Measurements from ENCODE around the gene SLC35G1. TPM values are rescaled to one million over a fixed set of nuclear protein-coding genes. Genes with fewer than 3 reads are reported as not detected.

The SLC35G1 gene
- total and polyA plus RNA-seq, 2 of the 13 experiments (the other 11 are each of a cell fraction or from before 2014, with no cell fraction given), result 2.5 to 4.5 TPM

DNA sequence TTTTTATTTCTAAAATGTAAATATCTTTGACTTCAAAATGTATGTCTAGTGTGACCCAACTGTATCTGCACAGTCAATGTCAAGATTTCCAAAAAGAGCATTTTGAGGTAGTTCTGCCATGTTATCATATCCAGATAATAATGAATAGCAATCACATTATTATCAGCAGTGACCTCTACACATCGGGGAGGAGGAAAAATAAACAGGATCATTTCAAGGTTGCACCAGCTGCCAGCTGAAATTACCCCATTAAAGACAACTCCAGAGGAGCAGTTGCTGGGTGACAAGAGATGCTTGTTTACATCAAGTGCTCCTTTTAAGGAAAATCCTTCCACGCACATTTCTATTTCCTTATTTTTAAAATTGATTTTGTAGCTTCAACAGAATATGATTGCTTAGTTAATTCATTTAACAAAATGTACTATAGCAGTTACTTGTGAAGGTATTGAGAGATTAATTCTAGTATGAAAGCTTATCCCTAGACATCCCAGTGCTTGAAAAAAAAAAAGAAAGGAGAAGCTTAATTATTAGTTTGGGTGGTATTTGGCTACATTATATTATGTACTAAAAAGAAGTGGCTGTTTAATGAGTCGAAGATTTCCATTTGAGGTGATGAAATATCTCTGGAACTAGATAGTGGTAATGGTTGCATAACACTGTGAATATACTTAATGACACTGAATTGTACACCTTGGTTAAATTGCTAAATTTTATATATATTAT is 19.3 kb upstream of the SLC35G1 start:
- H3K4me1 ChIP-seq (ENCODE audit: insufficient read depth, low read length), result no peaks in the 10 kb centered on the region
- in situ Hi-C loops (cut with HindIII; ENCODE audit: extremely low pct_ligation_motif_present, low pct_unique_long_range_greater_than_20kb) (no loop called here), intact Hi-C loops (cut with micrococcal nuclease; ENCODE audit: unreplicated experiment) (no loop called here)
- no peak overlapping the region for H3K4me3 ChIP-seq (replicated peaks in 1 of 3; ENCODE audit: insufficient read depth in 1 of 3, low read depth in 2 of 3, low read length in 3 of 3)
- no peak for TF ChIP-seq ZNF10 (CRISPR knock-in tag; IDR thresholded peaks at IDR 0.05; ENCODE audit: borderline replicate concordance, low read depth)
- no peak for TF ChIP-seq SRSF4 (IDR thresholded peaks at IDR 0.05; ENCODE audit: low read depth, low read length, poor library complexity, severe bottlenecking)
- TF ChIP-seq PHB2 (IDR thresholded peaks at IDR 0.05; ENCODE audit: partially characterized antibody), result no peak
- TF ChIP-seq MATR3 (CRISPR knock-in tag; IDR thresholded peaks at IDR 0.05), result no peak
- no peak for TF ChIP-seq POLR2A (IDR thresholded peaks at IDR 0.05; ENCODE audit: insufficient read depth in 1 of 2, low read depth in 2 of 2, low read length in 2 of 2)
- TF ChIP-seq STAG1 (CRISPR knock-in tag; IDR thresholded peaks at IDR 0.05), result no peak
- TF ChIP-seq, protein P1, sequence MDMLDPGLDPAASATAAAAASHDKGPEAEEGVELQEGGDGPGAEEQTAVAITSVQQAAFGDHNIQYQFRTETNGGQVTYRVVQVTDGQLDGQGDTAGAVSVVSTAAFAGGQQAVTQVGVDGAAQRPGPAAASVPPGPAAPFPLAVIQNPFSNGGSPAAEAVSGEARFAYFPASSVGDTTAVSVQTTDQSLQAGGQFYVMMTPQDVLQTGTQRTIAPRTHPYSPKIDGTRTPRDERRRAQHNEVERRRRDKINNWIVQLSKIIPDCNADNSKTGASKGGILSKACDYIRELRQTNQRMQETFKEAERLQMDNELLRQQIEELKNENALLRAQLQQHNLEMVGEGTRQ (IDR thresholded peaks at IDR 0.05; ENCODE audit: low read depth, low read length), result no peak
- TF ChIP-seq, protein P1 (CRISPR knock-in tag; IDR thresholded peaks at IDR 0.05; ENCODE audit: borderline replicate concordance), result no peak
- TF ChIP-seq ZNF737 (CRISPR knock-in tag; IDR thresholded peaks at IDR 0.05; ENCODE audit: borderline replicate concordance), result no peak
- no peak for TF ChIP-seq ZNF326 (CRISPR knock-in tag; IDR thresholded peaks at IDR 0.05; ENCODE audit: borderline replicate concordance)
- no peak for TF ChIP-seq ZNF660 (CRISPR knock-in tag; IDR thresholded peaks at IDR 0.05; ENCODE audit: borderline replicate concordance, low read depth)
- no peak for TF ChIP-seq ZNF34 (CRISPR knock-in tag; IDR thresholded peaks at IDR 0.05; ENCODE audit: borderline replicate concordance)
- no peak for TF ChIP-seq RCOR2 (CRISPR knock-in tag; IDR thresholded peaks at IDR 0.05)
- TF ChIP-seq TBP (CRISPR knock-in tag; IDR thresholded peaks at IDR 0.05), result no peak
- no peak for TF ChIP-seq KLF15 (CRISPR knock-in tag; IDR thresholded peaks at IDR 0.05; ENCODE audit: borderline replicate concordance)
- TF ChIP-seq, protein P2, sequence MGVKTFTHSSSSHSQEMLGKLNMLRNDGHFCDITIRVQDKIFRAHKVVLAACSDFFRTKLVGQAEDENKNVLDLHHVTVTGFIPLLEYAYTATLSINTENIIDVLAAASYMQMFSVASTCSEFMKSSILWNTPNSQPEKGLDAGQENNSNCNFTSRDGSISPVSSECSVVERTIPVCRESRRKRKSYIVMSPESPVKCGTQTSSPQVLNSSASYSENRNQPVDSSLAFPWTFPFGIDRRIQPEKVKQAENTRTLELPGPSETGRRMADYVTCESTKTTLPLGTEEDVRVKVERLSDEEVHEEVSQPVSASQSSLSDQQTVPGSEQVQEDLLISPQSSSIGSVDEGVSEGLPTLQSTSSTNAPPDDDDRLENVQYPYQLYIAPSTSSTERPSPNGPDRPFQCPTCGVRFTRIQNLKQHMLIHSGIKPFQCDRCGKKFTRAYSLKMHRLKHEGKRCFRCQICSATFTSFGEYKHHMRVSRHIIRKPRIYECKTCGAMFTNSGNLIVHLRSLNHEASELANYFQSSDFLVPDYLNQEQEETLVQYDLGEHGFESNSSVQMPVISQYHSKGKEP (CRISPR knock-in tag; IDR thresholded peaks at IDR 0.05), result no peak
- TF ChIP-seq TP53 (CRISPR knock-in tag; conservative IDR thresholded peaks at IDR 0.05), result no peak
- TF ChIP-seq NFRKB (IDR thresholded peaks at IDR 0.05), result no peak
- BruUV-seq (replicated peaks), result no TSS peak
- no peaks in the 10 kb centered on the region for H3K27me3 ChIP-seq (ENCODE audit: control insufficient read depth in 1 of 2, insufficient read depth in 2 of 2, low read length in 2 of 2)
- CTCF ChIA-PET (ENCODE audit: low intra/inter-chr PET ratio, low total read pairs), result no interaction called here
- H2AFZ ChIP-seq (ENCODE audit: low read length), result no peak overlapping the region
- no peaks in the 10 kb centered on the region for H3K36me3 ChIP-seq (replicated peaks in 1 of 2; ENCODE audit: control insufficient read depth in 1 of 2, insufficient read depth in 2 of 2, low read length in 2 of 2)
- H4K20me1 ChIP-seq (ENCODE audit: insufficient read depth, low read length), result no peaks in the 10 kb centered on the region
- DNase-seq (ENCODE audit: low spot score) (no peak), FAIRE-seq (no peak), ATAC-seq (no peak)
- POLR2A ChIA-PET, result no interaction called here
- H3K79me2 ChIP-seq (ENCODE audit: insufficient read depth, low read length), result no peaks in the 10 kb centered on the region
- H3K9ac ChIP-seq (ENCODE audit: insufficient read depth, low read depth, low read length), result no peak overlapping the region
- H3K27ac ChIP-seq (ENCODE audit: extremely low read length, insufficient read depth, low read length), result no peak overlapping the region
- H3K4me2 ChIP-seq (ENCODE audit: low read depth, low read length), result no peak overlapping the region
- no peaks in the 10 kb centered on the region for H3K9me3 ChIP-seq (ENCODE audit: low read length)
- 40% methylated on average over 3 of the region's 3 CpGs for WGBS (ENCODE audit: low lambda C conversion rate)

Data from HepG2 (cell line).